ENCODE data around the gene MAML2.
"Not testable (repeated sequence)": the region's sequence is repeated elsewhere in the genome, so short reads cannot be mapped to it uniquely, and the experiment has no call there.

Gene MAML2

DNA sequence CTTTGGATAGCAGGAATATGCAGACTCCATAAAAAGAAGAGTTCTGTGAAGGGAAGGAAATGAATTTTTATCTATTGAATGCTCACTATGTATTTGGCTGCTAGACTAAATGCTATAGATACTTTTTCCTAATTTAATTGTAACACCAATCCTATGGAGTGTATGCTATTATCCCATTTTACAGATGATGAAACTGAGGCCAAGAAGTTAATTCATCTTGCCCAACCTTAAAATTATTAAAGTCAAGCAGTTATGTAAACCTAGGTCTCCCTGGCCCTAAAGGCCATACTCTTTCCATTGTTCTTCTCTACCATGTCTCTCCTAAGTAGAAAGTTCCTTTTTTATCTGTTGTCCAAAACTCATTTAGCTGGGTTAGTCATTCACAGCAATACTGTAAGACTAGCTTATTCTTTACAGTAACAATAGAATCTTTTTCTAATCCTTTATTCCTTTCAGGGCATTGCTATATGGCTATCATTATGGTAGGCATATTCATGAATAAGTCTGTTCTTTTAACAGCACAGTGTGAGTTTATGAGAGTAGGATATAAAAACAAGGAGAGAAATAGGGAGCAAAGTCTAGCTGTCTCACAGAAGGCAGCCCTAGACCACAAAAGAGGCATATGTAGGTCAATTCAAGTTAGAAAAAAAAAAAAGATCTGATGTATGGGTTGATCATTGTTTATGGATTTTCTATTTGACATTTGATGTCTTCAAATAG is 50.5 kb downstream of the MAML2 start:
- no peak for DNase-seq (ENCODE audit: low read depth)

DNA sequence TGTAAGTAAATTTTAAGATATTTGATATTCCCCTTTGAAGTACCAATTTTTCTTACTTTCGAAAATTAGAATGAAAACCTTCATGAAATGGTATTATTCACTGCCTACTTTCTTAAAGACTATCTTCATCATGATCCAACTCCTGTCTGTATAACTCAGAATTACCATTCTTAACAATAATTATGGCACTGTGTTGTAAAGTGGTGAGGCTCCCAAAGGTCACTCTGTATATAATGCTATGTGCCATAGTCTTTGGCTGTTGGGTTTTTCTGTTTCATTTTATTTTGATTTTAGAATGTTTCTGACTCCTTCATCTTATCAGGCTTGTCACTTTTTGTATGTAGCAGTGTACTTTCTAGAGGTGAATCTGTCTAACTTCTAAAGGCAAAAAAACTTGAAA is 52.4 kb downstream of the MAML2 start:
- no peak for DNase-seq (ENCODE audit: low read depth)

DNA sequence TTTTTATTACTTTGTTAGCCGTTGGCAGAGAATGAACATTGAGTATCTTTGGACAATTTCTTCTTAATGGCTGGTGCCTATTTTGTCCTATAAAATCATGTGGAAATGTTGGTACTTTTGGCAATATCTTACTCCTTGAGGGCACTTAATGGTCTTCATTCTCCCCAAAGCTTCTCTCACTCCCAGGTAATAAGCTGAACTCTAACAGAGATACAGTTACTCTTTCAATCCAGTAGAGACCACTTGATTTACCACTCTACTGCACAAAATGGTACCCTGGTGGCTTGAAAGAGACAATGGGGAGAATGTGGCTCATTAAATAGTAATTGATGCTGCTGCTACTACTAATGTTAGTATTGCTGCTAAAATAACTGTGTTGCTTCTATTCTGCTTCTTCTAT is 53.0 kb downstream of the MAML2 start:
- DNase-seq (ENCODE audit: low read depth) = no peak

DNA sequence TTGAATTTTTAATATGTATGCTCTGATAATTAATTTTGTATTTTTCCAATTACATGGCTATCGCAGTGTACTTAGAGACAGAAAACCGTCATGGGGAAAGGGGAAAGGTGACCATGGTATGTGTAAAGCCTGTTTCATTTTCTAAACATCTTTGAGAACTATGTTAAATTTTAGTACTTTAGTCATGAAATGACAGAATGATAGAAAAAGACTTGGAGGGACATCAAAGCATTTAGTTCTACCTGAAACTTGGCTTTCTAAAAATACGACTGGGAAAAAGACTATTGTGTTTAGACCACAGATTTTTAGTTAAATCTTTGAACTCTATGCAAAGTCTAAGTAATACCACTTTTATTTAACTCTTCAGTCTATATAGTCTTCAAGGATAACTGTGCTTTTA is 54.1 kb downstream of the MAML2 start:
- DNase-seq (ENCODE audit: low read depth) = no peak

DNA sequence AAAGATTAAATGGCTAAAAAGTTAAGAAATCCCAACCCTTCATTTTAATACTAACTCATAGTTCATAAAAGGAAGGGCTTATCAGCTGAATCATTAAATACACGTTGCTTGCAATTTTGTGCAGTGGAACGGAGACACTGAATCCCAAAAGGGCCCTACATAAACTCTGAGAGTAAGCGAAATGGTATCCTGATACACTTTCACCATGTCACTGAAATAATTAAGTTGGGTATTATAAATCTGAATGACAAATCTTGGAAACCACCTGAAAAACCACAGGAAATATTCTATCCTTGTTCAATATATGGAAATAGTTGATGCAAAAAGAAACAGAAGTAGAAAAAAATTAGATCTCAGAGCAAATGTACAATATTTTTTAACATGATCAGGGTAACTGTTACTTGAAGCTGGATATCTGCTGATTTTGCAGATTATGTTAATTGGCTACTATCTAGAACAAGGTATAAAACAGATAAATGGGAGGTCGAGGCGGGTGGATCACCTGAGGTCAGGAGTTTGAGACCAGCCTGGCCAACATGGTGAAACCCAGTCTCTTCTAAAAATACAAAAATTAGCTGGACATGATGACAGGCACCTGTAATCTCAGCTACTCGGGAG is 55.1 kb downstream of the MAML2 start:
- DNase-seq (ENCODE audit: low read depth) = no peak

DNA sequence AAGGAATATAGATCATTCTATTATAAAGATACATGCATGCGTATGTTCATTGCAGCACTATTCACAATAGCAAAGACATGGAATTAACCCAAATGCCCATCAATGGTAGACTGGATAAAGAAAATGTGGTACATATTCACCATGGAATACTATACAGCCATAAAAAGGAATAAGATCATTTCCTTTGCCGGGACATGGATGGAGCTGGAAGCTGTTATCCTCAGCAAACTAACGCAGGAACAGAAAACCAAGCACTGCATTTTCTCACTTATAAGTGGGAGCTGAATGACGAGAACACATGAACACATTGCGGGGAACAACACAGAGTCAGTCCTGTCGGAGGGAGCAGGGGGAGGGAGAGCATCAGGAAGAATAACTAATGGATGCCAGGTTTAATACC is 57.0 kb downstream of the MAML2 start:
- DNase-seq (ENCODE audit: low read depth) = not testable (repeated sequence)

DNA sequence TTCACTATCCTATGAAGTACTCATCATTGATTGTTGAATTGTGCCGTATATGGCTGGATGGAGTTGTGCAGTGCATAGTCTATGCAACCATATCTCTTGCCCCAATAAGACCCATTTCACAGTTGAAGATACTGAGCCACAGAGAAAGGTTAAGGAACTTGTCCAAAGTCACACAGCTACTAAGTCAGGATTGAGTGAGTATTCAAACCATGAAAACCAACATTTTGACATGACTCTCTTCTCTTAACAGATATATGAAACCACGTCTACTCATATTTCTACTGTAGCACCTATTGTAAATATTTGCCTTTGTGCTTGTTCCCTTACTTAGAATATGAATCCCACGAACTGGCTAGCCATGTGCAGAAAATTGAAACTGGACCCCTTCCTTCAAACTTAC is 58.1 kb downstream of the MAML2 start:
- DNase-seq (ENCODE audit: low read depth) = no peak

DNA sequence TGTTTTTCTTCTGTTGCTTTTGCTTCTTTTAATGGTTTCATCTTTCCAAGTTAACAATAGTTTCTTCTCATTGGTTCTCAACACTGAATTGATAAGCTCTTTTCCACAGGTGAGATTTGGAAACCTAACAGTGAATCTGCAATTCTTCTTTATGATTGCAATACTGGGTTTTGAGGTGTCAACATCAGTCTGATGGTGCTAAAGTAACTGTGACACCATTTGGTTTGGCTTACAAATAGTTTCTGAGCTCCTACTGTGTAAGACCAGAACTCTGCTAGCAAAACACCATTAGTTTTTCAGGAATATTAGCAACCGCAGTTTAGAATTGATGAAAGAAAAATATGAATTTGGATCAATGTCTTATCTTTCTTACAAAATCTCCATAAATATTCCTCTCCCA is 58.6 kb downstream of the MAML2 start:
- no peak for DNase-seq (ENCODE audit: low read depth)

DNA sequence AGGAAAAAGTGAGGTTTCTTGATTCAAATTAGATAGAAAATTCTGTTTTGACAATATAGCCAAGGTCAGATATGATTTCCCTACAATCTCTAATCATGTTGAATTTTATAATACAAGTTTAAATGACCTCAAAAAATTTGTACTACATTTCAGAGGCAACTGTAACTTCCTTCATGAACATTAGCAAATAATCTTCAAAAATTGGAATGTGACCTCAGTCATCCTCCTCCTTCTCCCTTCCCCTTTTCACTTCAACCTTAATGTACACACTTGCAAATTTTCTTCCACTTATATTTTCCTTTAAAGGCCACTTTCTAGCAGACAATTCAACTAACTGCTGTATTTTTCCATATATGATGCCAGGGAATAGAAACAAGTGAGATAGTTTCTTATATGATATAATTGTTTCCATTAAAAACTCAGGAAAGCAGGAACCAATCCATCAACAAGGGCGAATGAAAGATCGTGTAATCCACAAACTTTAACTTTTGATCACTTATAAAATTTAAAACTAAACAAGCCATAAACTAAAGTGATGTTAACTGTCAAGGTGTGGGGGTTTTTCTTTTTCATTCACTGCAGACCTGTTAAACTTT is 60.3 kb downstream of the MAML2 start:
- DNase-seq (ENCODE audit: low read depth) = no peak

DNA sequence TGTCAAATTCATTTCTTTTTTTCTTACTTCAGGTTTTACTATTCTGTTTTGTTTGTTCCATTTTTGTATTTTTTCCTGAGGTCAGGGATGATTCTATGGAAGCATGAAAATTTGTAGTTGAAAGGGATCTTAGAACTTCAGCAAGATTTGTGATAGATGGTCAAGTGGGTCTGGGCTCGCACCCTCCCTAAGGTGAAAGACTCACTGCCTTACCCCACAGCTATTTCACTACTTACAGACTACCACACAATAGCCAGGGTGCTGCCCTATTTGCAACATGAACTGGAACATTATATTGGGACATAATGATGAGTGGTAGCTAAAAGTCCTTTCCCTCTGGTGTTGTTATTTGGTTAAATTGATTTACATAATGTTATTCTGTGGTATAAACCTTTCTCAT is 62.6 kb downstream of the MAML2 start:
- no peak for DNase-seq (ENCODE audit: low read depth)

DNA sequence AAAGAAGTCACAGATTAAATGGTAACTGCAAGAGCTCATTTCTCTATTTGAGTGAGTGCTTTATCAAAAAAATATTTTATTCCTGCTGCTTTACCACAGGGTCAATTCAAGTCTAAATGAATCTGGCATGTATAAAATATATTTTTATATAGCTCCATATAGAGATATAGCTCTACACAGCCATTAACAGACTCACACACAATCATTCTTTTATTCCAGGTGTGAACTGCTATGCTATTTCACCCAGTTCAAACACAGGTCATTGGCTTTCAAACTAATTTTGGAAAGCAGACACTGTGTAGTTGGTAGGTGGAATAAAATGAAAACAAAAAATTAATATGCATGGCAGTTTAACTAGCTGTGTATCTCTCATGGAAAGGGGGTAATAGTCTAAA is 63.1 kb downstream of the MAML2 start:
- no peak for DNase-seq (ENCODE audit: low read depth)

DNA sequence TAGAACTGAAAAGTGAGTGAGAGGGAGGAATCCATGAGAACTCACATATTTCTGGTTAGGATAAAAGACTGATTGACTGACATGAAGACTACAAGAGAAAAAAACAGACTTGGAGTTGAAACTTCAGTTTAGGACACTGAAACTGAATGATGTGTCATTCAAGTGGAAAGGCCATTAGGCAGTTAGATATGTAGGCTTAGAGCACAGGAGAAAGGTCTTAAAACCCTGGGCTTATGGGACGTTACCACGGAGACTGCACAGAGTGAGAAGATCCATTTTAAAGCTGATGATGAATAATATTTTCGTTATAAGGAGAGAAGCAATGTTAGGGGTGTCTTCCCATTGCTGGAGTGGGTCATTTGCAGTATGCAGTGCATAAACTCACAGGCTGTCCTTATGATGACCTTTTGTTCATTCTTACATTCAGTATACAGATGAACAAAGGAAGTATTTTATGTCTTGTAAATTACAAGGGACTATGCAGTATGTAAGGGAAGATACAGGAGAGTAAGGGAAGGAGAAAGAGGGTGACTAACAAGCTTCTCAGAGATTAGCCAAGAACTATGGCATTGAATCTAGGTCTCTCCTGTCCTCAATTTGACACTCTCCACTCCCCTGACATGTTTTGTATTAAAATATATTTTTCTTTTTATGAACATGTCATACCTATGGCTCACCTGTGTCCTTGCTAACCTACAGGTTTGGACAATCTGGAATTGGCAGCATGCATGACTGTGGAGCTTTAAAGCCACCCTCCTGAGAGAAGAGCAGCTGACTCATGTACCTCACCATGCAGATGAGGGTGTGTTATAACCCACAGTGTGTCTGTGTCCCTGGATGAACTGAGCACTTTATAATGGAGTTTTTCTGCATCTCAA is 63.7 kb downstream of the MAML2 start:
- DNase-seq (ENCODE audit: low read depth) = peak; percentile 68

DNA sequence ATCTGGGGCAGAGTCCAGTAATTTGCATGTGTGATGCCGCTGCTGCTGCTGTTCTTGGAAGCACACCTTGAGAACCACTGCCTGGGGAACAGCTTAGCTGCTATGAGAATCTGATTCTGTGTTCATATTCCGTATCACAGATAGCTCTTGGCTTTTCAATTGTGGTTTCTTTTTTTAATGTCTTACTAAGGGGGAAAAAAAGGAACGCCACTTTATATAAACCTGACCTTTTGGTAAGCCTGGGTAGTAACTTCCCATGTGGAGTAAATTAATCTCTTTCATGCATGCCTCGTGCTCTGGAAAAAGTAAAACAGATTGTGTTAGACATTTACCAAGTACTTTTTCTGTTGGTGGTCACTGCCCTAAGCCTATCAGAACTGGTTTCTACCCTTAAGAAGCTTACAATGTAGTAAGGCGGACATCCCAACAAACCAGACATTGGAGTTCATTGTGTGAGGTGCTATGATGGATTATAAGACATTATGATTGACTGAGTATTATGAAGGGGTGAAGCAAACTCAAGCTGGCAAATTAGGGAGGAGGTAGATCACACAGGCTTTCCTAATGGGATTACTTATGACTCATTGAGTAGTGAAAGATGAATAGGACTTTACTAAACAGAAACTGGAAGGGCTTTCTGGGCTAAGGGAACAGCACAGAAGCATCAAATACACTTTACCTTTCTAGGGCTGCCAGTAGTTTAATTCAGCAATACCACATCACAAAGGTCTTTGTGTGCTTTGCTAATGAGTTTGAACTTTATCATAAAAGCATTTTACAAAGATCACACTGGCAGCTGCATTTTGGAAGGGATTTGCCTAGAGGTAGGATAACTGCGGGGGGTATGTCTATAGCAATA is 64.7 kb downstream of the MAML2 start:
- DNase-seq (ENCODE audit: low read depth) = peak; percentile 57

DNA sequence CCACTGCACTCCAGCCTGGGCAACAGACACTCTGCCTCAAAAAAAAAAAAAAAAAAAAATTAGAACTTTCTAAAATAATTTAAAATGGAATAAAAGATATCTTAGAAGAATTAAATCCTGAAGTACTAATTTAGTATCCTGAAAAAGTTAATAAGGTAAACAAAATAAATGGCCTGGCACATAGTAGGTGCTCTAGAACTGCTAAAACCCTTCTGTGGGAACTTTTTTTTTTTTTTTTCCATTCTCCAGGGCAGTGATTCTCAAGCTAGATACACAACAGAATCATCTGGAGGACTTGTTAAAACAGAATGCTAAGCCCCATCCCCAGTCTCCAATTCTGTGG is 65.3 kb downstream of the MAML2 start:
- DNase-seq (ENCODE audit: low read depth) = no peak

DNA sequence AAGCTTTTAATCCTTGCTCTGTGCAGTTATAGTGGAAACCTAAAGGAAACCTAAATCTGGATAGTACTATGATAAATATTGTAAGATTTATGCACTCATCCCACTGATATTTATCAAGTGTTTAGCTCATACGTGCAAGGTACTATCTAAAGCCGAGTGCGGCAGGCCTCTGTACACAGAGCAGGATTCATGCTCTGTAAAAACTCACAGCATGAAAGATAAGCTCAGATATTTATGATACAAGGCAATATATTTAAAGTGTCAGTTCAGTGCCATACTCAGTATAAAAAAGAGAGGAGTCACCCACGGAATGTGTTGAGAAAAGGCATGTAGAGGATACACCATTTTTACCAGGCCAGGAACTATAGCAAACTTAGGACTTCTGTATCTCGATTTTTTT is 66.2 kb downstream of the MAML2 start:
- DNase-seq (ENCODE audit: low read depth) = peak; percentile 89

DNA sequence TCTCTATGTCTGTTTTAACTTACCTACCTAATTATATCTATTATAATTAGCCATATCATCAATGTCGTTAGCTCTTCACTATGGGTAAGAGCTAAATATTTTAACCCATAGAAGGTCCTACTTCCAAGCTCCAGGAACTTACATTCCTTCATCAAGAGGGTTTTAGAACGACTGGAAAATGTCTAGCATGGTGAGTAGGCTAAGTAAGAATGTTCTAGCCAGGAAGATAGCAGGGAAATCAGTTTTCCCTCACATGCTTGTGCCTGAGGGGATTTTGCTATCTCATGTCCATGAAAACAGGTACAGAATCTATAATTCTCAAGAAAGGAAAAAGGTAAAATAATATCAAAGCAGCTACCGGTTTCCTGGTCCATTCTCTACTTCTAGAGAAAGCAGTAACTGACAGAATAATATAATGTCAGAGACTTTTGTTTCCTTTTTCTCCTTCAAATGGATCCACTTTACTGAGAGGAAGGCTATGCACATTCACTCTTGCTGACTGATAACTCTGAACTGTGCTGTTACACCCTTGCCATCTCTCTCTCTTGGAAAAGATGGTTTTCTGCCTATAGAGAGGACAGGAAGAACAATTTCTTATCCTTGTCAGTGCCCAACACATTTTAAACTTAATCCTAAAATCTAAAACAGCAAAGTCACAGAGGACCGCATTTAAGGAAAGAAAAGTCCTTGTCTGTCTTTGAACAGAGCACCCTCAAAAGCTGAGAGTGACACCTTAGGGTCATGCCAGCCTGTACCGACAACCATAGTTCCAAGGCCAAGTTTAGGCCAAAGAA is 67.0 kb downstream of the MAML2 start:
- DNase-seq (ENCODE audit: low read depth) = peak; percentile 85

DNA sequence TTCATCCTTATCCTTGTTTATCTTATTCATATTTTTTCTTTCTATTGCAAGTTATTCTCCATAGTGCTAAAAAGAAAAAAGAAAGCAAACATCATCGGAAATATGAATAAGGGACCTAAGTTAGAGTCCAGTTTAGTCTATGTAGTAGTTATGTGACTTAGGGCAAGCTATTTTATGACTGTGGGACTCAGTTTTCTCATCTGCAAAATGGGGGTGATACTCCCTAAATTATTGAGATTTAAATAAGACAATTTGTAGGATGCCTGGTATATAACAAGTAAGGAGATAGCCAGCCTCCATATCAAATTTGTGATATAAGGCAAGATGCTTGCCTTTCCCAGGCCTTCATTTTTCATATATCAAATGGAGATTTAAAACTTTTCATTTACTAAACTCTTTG is 69.5 kb downstream of the MAML2 start:
- no peak for DNase-seq (ENCODE audit: low read depth)

DNA sequence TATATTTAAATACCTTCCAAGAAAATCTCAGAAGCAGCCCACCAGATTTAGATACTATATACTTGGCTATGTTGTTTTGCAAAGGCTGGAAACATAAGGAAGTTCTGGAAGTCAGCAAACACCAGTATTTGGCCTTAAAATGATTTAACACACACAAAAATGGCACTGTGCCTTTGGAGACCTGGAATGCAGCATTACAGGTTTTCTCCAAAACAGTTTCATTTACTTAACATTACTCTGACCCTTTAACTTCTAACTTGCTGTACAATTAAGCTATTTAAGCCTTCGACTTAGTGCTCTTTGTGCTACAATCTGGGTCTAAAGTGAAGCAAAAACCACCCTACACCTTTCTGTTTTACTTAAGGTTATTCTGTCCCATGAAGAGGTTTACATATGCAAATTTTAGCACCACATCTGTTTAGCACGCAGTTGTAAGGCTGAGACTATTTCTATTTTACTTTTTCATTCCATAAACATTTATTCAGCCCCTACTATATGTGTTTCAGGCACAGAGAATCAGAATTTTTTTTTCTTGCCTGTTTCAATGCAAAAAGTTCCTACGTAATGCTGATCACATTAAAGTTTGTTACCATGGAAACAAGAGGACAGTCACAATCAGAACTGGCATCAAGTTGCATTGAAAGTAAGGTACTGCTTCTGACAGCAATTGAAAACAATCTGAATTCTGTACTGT is 70.3 kb downstream of the MAML2 start:
- DNase-seq (ENCODE audit: low read depth) = no peak

DNA sequence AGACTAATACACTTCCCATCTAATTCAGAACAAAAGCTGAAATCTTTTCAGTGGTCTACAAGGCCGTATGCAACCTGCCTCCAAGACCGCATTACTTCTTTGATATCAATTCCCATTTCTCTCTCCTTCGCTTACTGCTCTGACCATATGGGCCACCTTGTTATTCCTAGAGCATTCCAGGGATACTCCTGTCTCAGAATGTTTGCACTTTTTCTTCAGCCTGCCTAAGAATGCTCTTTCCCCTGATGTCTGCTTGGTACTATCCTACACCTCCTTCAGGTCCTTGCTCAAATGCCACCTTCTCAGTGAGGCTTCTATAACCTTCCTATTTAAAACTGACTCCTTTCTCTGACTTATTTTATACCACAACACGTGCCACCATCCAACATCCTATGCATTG is 71.2 kb downstream of the MAML2 start:
- DNase-seq (ENCODE audit: low read depth) = no peak

DNA sequence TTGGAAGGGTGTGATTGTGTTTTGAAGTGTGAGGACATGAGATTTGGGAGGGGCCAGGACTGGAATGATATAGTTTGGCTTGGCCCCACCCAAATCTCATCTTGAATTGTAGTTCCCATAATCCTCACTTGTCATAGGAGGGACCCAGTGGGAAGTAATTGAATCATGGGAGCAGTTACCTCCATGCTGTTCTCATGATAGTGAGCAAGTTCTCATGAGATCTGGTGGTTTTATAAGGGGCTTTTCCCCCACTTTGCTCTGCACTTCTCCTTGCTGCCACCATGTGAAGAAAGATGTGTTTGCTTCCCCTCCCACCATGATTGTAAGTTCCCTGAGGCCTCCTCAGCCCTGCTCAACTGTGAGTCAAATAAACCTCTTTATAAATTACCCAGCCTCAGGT is 71.6 kb downstream of the MAML2 start:
- not testable (repeated sequence) for DNase-seq (ENCODE audit: low read depth)
